ENCODE data around the gene ACAD11.

The ACAD11 gene

DNA sequence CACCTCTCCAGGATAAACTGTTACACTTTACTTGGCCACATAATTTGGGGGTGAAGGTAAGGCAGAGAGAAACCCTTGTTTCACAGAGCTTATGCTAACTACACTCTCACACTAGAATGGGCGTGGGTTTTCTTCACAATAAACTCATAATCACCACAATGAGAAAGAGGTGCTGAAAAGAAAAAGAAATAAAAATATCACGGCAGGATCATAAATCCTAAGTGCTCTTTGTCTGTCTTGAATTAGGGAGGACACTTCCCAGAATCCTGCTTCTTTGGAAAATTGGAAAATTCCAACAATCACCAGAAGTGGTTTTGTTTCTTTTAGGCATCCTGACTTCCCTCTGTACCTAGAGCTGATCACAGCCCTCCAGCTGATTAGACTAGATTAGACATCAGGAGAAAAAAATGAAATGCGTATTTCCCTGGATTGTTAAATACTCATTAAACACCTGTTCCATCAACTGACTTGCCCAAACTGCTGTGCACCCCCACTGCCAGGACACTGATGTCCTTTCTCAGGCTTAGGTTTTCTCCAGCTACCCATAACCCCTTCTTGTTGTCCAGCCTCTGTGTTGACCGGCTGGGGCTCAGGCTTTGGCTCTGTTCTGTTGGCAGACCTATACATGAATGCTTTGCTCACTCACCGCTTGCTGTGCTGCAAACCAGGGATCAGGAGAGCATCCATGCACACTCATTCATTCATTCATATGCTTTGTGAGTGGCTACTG is 104.1 kb downstream of the ACAD11 start:
- no peak overlapping the region for H3K4me3 ChIP-seq (ENCODE audit: low read depth, low read length)
- TF ChIP-seq, protein P1, sequence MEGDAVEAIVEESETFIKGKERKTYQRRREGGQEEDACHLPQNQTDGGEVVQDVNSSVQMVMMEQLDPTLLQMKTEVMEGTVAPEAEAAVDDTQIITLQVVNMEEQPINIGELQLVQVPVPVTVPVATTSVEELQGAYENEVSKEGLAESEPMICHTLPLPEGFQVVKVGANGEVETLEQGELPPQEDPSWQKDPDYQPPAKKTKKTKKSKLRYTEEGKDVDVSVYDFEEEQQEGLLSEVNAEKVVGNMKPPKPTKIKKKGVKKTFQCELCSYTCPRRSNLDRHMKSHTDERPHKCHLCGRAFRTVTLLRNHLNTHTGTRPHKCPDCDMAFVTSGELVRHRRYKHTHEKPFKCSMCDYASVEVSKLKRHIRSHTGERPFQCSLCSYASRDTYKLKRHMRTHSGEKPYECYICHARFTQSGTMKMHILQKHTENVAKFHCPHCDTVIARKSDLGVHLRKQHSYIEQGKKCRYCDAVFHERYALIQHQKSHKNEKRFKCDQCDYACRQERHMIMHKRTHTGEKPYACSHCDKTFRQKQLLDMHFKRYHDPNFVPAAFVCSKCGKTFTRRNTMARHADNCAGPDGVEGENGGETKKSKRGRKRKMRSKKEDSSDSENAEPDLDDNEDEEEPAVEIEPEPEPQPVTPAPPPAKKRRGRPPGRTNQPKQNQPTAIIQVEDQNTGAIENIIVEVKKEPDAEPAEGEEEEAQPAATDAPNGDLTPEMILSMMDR (IDR thresholded peaks at IDR 0.05; ENCODE audit: low read depth, low read length) = no peak
- DNase-seq (ENCODE audit: low read depth, low spot score) = no peak
- in situ Hi-C loops (cut with HindIII; ENCODE audit: low sequenced_read_pairs) = no loop called here

DNA sequence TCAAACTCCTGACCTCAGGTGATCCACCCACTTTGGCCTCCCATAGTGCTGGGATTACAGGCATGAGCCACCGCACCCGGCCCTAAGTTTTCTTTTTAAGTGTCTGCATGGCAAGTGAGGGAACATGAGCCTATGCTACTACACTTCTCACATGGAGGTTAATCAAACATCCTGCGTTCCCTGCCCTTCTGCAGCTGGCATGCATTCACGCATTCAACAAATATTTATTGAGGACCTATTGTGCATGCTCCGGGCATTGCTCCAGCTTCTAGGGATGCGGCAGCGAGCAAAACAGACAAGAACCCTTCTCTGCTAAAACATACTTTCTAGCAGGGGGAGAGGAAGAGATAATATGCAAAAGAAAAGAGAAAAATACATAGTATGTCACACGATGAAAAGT is 105.2 kb downstream of the ACAD11 start:
- H3K4me3 ChIP-seq (ENCODE audit: low read depth, low read length) = no peak overlapping the region
- in situ Hi-C loops (cut with HindIII; ENCODE audit: low sequenced_read_pairs) = no loop called here
- peak; percentile 77 for DNase-seq (ENCODE audit: low read depth, low spot score)
- TF ChIP-seq, protein P1 (IDR thresholded peaks at IDR 0.05; ENCODE audit: low read depth, low read length) = no peak

GRCh38 chr3:132553826-132554225 is 105.8 kb downstream of the ACAD11 start:
- no peak for DNase-seq (ENCODE audit: low read depth, low spot score)
- TF ChIP-seq, protein P1 (IDR thresholded peaks at IDR 0.05; ENCODE audit: low read depth, low read length) = no peak
- no peak overlapping the region for H3K4me3 ChIP-seq (ENCODE audit: low read depth, low read length)
- in situ Hi-C loops (cut with HindIII; ENCODE audit: low sequenced_read_pairs) = no loop called here

DNA sequence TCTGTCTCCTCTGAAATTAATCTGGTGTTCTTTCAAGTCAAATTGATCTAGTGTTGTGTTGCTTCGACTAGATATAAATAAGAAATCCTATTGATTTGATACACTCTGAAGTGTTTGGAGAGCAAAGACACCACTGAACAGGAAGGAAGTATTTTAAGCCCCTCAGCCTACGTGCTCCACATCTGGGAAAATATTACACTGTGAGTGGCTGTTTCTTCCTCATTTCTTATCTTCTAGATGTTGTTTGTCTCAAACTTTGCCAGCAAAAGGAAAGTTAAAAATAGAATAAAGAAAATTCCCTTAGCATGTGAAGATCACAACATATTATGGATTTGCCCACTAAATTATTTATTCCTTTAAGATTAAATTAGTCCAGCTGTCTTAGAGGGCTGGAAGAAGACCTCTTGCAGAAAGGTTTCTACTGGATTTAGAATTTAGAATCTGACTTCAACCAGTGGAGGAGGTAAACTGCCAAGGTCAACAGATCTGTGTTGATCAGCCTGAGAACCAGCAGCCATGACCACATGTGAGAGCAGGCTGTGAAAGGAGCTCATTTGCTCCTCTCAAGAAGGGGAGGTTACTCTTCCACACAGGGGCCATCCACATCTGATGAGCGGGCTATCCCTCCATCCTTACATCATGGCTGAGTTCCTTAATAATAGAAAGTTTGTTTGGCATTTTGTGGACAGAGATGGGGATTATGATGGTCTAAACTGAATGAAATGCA is 108.9 kb downstream of the ACAD11 start:
- in situ Hi-C loops (cut with HindIII; ENCODE audit: low sequenced_read_pairs) = no loop called here
- peak; percentile 45 for DNase-seq (ENCODE audit: low read depth, low spot score)
- no peak overlapping the region for H3K4me3 ChIP-seq (ENCODE audit: low read depth, low read length)
- TF ChIP-seq, protein P1 (IDR thresholded peaks at IDR 0.05; ENCODE audit: low read depth, low read length) = no peak

DNA sequence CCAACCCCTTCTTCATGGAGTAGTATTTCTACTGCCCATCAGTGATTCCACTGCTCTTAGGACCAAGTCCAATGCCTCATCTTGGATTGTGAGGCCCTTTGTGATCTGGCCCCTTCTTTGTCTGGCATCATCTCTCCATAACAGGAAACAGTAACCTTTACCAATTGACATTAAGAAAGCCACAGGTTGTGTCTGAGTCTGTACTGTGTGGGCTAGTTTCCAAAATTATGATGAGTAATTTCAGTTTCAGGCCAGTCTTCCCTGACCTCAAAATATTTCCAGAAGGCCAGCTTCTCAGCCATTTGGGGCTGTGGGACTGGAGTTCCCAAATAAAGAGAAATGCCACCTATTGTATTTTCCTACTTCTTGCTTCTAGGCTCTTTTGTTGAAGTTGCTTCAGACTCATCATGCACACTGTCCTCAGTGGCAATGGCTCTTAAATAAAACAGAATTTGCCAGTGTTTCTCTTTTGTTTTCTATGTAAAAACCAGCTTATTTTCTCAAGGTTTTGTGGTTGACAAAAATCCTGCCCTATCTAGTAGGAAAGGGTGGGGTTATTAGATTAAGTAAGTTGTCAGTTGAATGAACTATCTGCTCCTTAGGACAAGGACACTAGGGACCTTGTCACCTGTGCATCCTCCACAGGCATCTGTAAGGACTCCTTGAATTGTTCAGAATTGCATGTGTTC is 109.6 kb downstream of the ACAD11 start:
- DNase-seq (ENCODE audit: low read depth, low spot score) = peak; percentile 84
- in situ Hi-C loops (cut with HindIII; ENCODE audit: low sequenced_read_pairs) = no loop called here

GRCh38 chr3:132549169-132549568 is 110.4 kb downstream of the ACAD11 start:
- no peak overlapping the region for H3K4me3 ChIP-seq (ENCODE audit: low read depth, low read length)
- TF ChIP-seq, protein P1 (IDR thresholded peaks at IDR 0.05; ENCODE audit: low read depth, low read length) = no peak
- DNase-seq (ENCODE audit: low read depth, low spot score) = no peak
- in situ Hi-C loops (cut with HindIII; ENCODE audit: low sequenced_read_pairs) = no loop called here

More for the DNA sequence above, 109.6 kb downstream of the ACAD11 start:
- TF ChIP-seq, protein P1 (IDR thresholded peaks at IDR 0.05; ENCODE audit: low read depth, low read length) = no peak
- no peak overlapping the region for H3K4me3 ChIP-seq (ENCODE audit: low read depth, low read length)
